GM18508 (cell line): Measurements from ENCODE around the gene FGF23.

Experiments
- ATAC-seq: cut with Tn5 transposase; IDR thresholded peaks from one replicate; pipeline ENCODE4 v1.9.1; 2021; ENCODE audit warnings: moderate number of reproducible peaks; ENCODE audit not compliant: insufficient read depth, unreplicated experiment

The FGF23 gene

GRCh38 chr12:4320853-4321701 is 58.4 kb downstream of the FGF23 start, which contains the start of gene TIGAR:
Gene TIGAR (plus strand): TSS chr12:4321213. CDS start chr12:4321272, 59 bp downstream.
- peak; percentile 71 for ATAC-seq

- peak; percentile 36 for ATAC-seq
Measured at GRCh38 chr12:4320497-4320852, 59.0 kb downstream of the FGF23 start.
